HL-60 (cell line): ENCODE data around the gene EFNA5.

Experiments used
- CTCF ChIP-seq: IDR thresholded peaks from one replicate; pipeline ENCODE4 v1.5.1; 2011; ENCODE audit warnings: low read length, control low read depth, inconsistent platforms; ENCODE audit not compliant: insufficient read depth
- POLR2AphosphoS5 ChIP-seq: IDR thresholded peaks from 2 replicates; pipeline ENCODE4 v1.6.1; 2012; ENCODE audit warnings: low read depth
- REST ChIP-seq: IDR thresholded peaks from 2 replicates; pipeline ENCODE4 v1.6.1; 2012; ENCODE audit warnings: low read depth; ENCODE audit not compliant: insufficient replicate concordance

- TF ChIP-seq CTCF (no peak), POLR2AphosphoS5 (no peak), REST (no peak)
Measured at GRCh38 chr5:107367480-107367879, 303.3 kb downstream of the EFNA5 start.
